GM21717 (cell line): ENCODE measurements around the gene BCL2L1.
"Not testable (repeated sequence)": the region's sequence is repeated elsewhere in the genome, so short reads cannot be mapped to it uniquely, and the experiment has no call there.

Source experiments
- ATAC-seq: cut with Tn5 transposase; IDR thresholded peaks from one replicate; pipeline ENCODE4 v1.9.1; 2021; ENCODE audit warnings: mild to moderate bottlenecking, moderate library complexity; ENCODE audit not compliant: unreplicated experiment

The BCL2L1 gene

GRCh38 chr20:31722257-31723068 is at the start of gene BCL2L1:
TSS of gene BCL2L1 (minus strand) at chr20:31722868. CDS start at chr20:31722218, 650 bp downstream.
- ATAC-seq: peak; percentile 32

GRCh38 chr20:31770243-31770642 is 47.6 kb upstream of the BCL2L1 start:
- no peak for ATAC-seq

- ATAC-seq: no peak
These were observed 47.0 kb upstream of the BCL2L1 start for GRCh38 chr20:31769681-31770080.

GRCh38 chr20:31767805-31768204 is 45.1 kb upstream of the BCL2L1 start:
- no peak for ATAC-seq

GRCh38 chr20:31764641-31765305 is 42.1 kb upstream of the BCL2L1 start:
- ATAC-seq: no peak

- ATAC-seq: no peak
These were observed 38.0 kb upstream of the BCL2L1 start for GRCh38 chr20:31760519-31761240.

GRCh38 chr20:31759836-31760518 is 37.3 kb upstream of the BCL2L1 start:
- no peak for ATAC-seq

- no peak for ATAC-seq
These were observed 36.3 kb upstream of the BCL2L1 start for GRCh38 chr20:31758991-31759390.

GRCh38 chr20:31758521-31758920 is 35.9 kb upstream of the BCL2L1 start:
- ATAC-seq: no peak

- ATAC-seq: no peak
These were observed 34.6 kb upstream of the BCL2L1 start for GRCh38 chr20:31757254-31757653.

GRCh38 chr20:31751126-31751525 is 28.5 kb upstream of the BCL2L1 start:
- ATAC-seq: no peak

- ATAC-seq: no peak
These were observed 26.6 kb upstream of the BCL2L1 start for GRCh38 chr20:31749223-31749622.

GRCh38 chr20:31747640-31748039 is 25.0 kb upstream of the BCL2L1 start:
- no peak for ATAC-seq

- ATAC-seq: not testable (repeated sequence)
These were observed 24.4 kb upstream of the BCL2L1 start for GRCh38 chr20:31747028-31747427.

- no peak for ATAC-seq
These were observed 23.6 kb upstream of the BCL2L1 start for GRCh38 chr20:31746068-31746878.

GRCh38 chr20:31740656-31741323 is 18.1 kb upstream of the BCL2L1 start:
- ATAC-seq: no peak

- no peak for ATAC-seq
These were observed 17.5 kb upstream of the BCL2L1 start for GRCh38 chr20:31740208-31740607.

GRCh38 chr20:31739550-31739977 is 16.9 kb upstream of the BCL2L1 start:
- ATAC-seq: peak; percentile 16

GRCh38 chr20:31738729-31739549 is 16.3 kb upstream of the BCL2L1 start, which contains the start of gene TPX2:
TSS of gene TPX2 (plus strand) at chr20:31739290. CDS start at chr20:31757477, 18,187 bp downstream.
- ATAC-seq: peak; percentile 94
